GM15510 (cell line): ENCODE results near the gene OR13J1.

Experiments used
- POLR2A ChIP-seq: IDR thresholded peaks from 3 replicates; pipeline ENCODE4 v1.6.1; 2011; ENCODE audit warnings: borderline replicate concordance; ENCODE audit not compliant: insufficient read length; ENCODE audit errors: extremely low read depth

OR13J1 gene

GRCh38 chr9:35852876-35853865 is 17.0 kb downstream of the OR13J1 start:
- no peak for TF ChIP-seq POLR2A

GRCh38 chr9:35852267-35852815 is 17.9 kb downstream of the OR13J1 start:
- no peak for TF ChIP-seq POLR2A

DNA sequence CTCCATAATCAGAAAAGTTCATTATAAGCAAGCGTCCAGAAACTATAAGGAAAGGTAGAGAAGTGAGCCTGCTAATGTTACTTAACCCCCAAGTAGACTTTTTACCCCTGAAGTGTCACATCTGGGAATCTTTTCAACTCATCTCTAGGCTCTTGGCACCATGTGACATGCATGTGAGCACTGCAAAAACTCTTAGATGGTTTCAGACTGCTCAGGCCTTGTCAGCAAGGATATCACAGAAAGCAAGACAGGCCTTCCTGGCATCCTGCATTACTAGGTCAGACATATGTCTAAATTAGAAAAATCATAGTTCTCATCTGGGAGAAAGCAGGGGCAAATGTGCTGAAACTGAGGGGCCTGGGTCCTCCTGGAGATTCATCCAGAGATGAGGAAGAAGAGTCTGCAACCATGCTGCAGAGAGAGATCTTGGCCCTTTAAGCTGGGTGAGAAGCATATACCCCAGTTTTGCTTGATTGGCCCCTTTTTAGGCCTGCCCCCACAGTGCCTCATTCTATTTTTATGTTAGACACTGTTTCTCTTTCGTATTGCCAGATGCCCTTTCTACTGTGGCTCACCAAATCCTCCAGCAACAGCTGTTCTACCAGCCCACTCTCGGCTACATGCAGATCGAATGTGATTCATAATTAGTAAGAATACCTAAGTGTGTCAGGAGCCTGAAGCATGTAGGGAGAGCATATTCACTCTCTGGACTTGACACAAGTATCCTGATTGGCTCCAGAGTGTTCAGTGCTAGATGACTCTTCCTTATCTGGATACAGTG is 22.2 kb downstream of the OR13J1 start:
- peak; percentile 26 for TF ChIP-seq POLR2A

- TF ChIP-seq POLR2A: no peak
These were observed 24.1 kb downstream of the OR13J1 start for GRCh38 chr9:35845824-35846771.

GRCh38 chr9:35844628-35845270 is 25.5 kb downstream of the OR13J1 start:
- no peak for TF ChIP-seq POLR2A

- no peak for TF ChIP-seq POLR2A
These were observed 27.4 kb downstream of the OR13J1 start for GRCh38 chr9:35842795-35843194.

DNA sequence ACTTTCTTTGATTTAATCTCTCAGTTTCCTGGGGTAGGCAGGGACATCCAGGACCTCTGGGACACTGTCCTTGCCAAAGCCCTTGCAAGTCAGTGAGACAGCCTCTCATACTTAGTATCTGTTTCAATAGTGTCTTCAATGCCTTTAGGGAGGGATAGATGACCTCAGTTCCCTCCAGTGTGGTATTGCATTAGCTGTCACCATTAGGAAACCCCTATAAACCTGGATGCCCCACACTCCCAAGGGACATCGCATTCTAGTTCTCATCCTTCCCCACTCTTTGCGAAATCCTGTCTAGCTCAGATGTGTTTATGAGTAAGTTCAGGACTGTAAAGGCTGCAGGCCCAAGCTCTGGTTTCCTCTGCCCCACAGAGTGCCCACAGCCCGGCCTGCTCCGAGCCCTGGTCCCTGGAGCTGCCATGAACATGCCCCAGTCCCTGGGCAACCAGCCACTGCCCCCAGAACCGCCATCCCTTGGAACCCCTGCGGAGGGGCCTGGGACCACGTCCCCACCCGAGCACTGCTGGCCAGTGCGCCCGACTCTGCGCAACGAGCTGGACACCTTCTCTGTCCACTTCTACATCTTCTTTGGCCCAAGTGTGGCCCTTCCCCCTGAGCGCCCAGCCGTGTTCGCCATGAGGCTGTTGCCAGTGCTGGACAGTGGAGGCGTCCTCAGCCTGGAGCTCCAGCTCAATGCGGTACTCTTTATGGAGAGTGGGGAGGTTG is 28.0 kb downstream of the OR13J1 start:
- no peak for TF ChIP-seq POLR2A

DNA sequence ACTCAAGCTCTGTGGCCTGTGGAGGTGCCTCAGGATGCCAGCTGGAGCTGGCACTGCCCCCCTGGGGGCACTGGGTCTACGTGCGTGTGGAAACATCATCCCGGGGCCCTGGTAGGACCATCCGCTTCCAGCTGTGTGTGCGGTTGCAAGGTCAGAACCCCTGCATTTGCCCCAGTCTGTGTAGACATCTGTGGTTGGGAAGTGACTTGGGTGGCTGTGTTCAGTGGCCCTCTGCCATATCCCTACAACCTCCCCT is 28.6 kb downstream of the OR13J1 start:
- no peak for TF ChIP-seq POLR2A

- TF ChIP-seq POLR2A: no peak
These were observed 29.1 kb downstream of the OR13J1 start for GRCh38 chr9:35840881-35841644.

GRCh38 chr9:35839926-35840325 is 30.3 kb downstream of the OR13J1 start:
- TF ChIP-seq POLR2A: no peak

GRCh38 chr9:35836595-35836994 is 33.6 kb downstream of the OR13J1 start:
- TF ChIP-seq POLR2A: no peak

DNA sequence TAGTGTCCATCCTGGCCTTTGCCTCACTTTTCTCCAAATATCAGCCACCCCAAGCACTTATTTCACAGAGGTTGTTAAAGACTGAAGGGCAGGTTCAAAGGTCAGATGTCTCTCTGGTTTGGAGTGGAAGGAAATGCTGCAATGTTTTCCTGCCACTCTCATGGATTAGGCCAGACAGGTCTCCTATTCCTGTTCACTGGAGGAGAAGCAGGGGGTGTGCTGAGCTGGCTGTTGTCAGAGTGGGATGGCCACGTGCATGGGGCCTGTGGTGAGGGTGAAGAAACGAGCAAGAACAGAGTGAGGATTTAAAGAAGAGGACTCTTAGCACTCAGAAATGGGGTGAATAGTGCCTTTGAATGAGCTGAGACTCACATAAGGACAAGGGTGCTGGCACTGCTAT is 34.4 kb downstream of the OR13J1 start:
- TF ChIP-seq POLR2A: no peak

DNA sequence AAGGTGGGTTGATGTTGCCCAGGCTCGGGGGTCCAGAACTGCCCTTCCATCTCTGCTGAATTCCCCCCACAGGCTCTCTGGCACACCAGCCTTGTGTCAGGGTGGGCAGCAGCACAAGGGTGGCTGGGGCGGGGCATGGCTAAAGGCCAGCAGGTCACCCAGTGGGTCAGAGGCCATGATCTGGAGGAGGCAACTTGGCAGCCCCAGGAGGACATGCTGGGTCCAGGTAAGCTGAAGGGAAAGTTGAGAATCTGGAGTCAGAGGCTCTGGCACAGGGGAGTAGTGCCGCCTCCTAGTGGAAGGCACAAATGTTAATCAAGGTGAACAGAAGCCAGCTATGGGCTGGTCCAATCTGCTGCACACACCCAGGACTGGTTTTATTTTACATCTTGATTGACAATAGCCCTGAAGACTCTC is 35.0 kb downstream of the OR13J1 start:
- no peak for TF ChIP-seq POLR2A
